ENCODE results near the gene TM4SF5. TPM values are rescaled to one million over a fixed set of nuclear protein-coding genes. Genes with fewer than 3 reads are reported as not detected.

TM4SF5 gene, protein sequence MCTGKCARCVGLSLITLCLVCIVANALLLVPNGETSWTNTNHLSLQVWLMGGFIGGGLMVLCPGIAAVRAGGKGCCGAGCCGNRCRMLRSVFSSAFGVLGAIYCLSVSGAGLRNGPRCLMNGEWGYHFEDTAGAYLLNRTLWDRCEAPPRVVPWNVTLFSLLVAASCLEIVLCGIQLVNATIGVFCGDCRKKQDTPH
- not detected for total RNA-seq

DNA sequence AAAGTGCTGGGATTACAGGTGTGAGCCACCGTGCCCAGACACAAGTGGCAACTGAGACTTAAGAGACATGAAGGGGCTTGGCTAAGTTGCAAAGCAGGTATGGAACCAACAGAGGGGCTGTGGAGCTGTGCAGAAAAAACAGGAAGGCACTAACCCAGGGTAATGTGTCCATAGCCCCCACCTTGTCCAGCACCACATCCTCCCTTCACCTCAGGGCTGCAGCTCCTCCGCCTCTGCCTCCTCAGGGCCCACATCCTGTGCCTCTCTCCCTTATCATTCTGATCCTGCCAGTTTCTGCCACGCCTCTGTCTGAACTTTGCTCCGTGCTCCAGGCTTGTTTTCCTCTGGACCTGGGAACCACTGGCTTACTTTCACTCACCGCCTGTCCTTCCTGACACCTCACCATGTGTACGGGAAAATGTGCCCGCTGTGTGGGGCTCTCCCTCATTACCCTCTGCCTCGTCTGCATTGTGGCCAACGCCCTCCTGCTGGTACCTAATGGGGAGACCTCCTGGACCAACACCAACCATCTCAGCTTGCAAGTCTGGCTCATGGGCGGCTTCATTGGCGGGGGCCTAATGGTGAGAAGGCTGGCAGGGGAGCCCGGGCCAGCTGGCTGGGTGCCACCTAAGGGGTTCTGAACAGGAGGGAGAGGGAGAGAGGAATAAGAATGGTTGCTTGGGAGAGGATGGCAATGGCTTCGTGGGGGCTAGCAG lies at the start of gene TM4SF5:
Gene TM4SF5 (plus strand): TSS at position 368 of the 716 bp plus-strand sequence. CDS start 37 bp downstream, at position 405.

DNA sequence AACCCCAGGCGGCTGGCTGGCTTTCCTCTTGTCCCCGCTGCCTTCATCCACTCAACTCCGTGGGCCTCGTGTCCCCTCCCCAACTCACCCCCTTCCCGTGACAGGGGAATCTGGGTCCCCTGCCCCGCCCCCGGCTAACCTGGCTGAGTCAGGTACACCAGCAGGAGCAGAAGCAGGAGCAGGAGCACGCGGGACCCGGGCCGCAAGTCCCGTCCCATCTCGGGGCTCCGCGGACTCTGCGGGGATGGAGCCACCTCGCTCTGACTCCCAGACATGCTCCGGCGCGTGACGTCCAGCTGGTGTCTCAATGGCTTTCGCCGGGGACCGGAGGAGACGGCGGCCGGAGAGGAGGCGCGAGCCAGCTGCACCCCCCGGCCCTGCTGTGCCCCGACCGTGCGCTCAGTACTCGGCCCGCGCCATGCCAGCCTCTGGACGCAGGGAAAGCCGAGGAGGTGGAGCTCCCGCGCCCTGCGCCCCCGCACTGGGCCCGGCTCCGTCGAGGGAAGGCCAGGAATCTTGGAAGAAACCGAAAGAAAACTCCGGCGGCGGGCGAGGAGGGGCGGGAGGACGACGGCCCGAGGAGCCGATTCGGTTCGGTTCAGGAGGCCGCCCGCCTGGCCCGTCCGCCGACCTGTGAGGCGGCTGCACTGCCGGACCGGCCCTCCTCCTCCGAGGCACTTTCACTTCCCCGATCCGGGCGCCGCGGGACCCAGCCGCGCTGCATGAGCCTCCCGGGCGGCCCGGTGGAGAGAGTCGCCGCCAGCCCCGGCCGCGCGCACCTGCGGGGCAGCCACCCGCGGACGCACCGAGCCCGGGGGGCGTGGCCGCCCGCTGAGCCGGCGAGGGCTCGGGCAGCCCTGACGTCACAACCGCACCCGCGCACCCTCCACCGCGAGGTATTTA lies 32.3 kb upstream of the TM4SF5 start, which contains the start of the genes CXCL16 and ZMYND15:
Gene CXCL16 (minus strand): TSS at position 807 of the 903 bp plus-strand sequence. CDS start 589 bp downstream, at position 218.
Gene ZMYND15 (plus strand): TSS at position 712 of the 903 bp plus-strand sequence. CDS start 716 bp downstream, outside the sequence.

DNA sequence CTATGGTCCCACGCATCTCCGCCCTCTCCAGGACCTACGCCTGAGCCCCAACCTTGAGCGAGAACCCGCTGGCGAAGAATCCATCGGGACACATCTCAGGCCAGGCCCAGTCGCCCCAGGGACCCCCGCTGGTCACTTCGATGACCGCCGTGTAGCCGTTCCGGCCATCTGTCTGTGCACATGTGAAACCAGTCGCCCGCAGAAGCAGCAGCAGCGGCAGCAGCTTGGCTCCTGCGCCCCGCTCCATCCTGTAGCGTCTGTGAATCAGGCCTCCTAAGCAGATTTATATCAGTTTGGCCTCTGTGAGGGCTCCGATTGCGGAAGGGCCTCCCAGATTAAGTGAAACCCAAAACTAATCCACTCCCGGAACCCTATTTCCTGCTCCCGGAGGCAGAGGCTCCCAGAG lies 14.4 kb downstream of the TM4SF5 start, which contains the start of gene VMO1:
Gene VMO1 (minus strand): TSS at position 259 of the 406 bp plus-strand sequence. CDS start 12 bp downstream, at position 247.

DNA sequence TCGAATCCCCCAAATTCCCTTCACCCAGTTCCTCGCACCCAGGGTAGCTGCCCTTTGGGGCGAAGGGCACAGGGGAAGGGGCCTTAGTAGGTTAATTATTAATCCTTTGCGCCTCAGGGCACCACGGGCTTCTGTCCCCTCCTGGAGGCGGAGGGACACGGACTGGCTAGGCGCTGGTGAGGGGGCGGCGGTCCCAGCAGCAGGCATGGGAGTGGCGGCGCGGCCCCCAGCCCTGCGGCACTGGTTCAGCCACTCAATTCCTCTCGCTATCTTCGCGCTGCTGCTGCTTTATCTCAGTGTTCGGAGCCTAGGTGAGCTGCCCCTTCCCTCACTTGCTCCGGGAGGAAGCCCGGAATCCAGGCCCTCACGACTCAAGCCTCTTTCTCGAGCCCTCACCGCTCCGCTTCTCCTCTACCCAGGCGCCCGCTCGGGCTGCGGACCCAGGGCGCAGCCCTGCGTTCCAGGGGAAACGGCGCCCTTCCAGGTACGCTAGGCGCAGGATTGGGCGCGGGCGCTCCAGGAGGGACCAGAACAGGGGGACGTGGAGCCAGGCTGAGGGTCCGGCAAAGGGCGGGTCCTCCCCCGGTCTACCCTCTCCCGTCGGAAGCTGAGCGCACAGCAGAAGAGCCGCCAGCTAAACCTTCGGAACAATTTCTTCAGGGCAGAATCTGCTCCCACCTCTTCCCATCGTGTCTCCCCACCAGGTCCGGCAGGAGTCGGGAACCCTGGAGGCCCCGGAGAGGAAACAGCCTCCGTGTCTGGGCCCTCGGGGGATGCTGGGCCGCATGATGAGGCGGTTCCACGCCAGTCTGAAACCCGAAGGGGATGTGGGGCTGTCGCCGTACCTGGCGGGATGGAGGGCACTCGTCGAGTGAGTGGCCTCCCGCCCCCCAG lies 17.4 kb downstream of the TM4SF5 start, which contains the start of gene GLTPD2:
Gene GLTPD2 (plus strand): TSS at position 158 of the 894 bp plus-strand sequence. CDS start 48 bp downstream, at position 206.

DNA sequence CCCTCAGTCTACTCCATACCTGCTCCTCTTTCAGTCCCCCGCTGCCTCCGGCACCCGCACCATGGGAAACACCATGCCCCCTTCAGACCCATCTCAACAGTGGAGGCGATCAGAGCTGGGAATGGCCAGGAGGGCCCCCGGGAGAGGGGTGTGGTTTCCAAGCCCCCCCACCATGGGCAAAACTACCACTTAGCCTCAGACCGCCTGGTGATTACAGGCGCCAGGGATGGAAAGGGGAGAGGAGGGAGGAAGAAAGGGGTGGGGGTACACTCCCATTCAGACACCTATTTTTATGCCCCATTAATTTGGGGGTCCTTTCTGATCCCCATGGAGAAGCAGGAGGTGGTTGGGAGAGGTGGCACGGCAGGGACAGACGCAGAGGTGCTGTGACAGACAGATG lies 30.5 kb downstream of the TM4SF5 start, which contains the start of gene C17orf114:
Gene C17orf114 (minus strand): TSS at position 101 of the 400 bp plus-strand sequence.

DNA sequence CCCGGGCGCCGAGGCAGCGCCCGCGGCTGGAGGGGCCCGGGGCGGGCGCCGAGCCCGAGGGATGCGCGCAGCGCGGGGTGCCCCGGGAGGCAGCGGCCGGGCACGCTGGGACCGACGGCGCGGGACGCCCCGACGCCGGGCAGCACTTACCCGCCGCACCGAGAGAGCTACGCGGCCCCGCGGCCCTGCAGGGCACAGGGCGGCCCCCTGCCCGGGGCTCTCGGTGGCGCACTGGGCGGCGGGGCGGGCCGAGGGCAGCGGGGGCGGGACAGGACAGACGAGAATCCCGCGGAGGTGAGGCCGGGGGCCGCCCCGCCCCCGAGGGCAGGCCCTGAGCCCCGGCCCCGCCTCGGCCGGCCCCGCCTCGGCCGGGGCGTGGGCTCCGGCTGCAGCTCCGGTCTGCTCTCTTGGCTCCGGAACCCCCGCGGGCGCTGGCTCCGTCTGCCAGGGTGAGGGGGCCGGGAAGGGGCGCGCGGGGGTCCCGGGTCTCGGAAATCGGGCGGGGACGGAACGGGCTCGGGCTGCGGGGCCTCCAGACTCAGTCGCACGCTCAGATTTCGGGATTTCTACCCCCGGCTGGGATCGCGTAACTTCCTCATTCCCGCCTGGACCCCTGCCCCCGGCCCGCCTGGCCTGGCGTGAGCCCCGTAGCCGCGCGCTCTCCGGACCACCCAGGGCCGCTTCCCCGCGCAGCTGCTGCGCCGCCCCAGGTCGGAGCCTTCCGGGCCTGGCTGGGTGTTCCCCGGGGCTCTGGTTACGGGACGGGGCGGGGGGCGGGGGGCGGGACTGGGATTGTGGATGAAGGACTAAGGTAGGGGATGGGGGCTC lies 35.3 kb downstream of the TM4SF5 start, which contains the start of gene PLD2:
Gene PLD2 (plus strand): TSS at position 376 of the 828 bp plus-strand sequence. CDS start 621 bp downstream, outside the sequence.

Other genes starting within 250 kb of the TM4SF5 start
- gene MYBBP1A, start 216.5 kb upstream of the TM4SF5 start, total RNA-seq, result 35.4 TPM
- gene GGT6, start 211.3 kb upstream of the TM4SF5 start, total RNA-seq, result not detected
- 5.6 TPM for gene SMTNL2, start 187.4 kb upstream of the TM4SF5 start, total RNA-seq
- gene ALOX15, start 130.2 kb upstream of the TM4SF5 start, total RNA-seq, result not detected
- gene PELP1, start 67.7 kb upstream of the TM4SF5 start, total RNA-seq, result 46.0 TPM
- 22.5 TPM for gene ARRB2, start 61.3 kb upstream of the TM4SF5 start, total RNA-seq
- gene MED11, start 40.5 kb upstream of the TM4SF5 start, total RNA-seq, result 8.8 TPM
- not detected for gene ZMYND15, start 32.1 kb upstream of the TM4SF5 start, total RNA-seq
- gene CXCL16, start 32.0 kb upstream of the TM4SF5 start, total RNA-seq, result 0.63 TPM
- gene VMO1, start 14.5 kb downstream of the TM4SF5 start, total RNA-seq, result not detected
- gene GLTPD2, start 17.1 kb downstream of the TM4SF5 start, total RNA-seq, result not detected
- gene PSMB6, start 24.3 kb downstream of the TM4SF5 start, total RNA-seq, result 56.7 TPM
- 28.5 TPM for gene PLD2, start 35.3 kb downstream of the TM4SF5 start, total RNA-seq
- gene MINK1, start 61.5 kb downstream of the TM4SF5 start, total RNA-seq, result 52.3 TPM
- 3.8 TPM for gene C17orf107, start 127.7 kb downstream of the TM4SF5 start, total RNA-seq
- gene CHRNE, start 131.2 kb downstream of the TM4SF5 start, total RNA-seq, result 0.94 TPM
- not detected for gene GP1BA, start 160.4 kb downstream of the TM4SF5 start, total RNA-seq
- 48.8 TPM for gene SLC25A11, start 168.2 kb downstream of the TM4SF5 start, total RNA-seq
- gene RNF167, start 168.4 kb downstream of the TM4SF5 start, total RNA-seq, result 14.1 TPM
- 62.9 TPM for gene PFN1, start 176.6 kb downstream of the TM4SF5 start, total RNA-seq
- 1.6 TPM for gene ENO3, start 179.2 kb downstream of the TM4SF5 start, total RNA-seq
- gene SPAG7, start 195.9 kb downstream of the TM4SF5 start, total RNA-seq, result 25.4 TPM
- 22.5 TPM for gene CAMTA2, start 215.8 kb downstream of the TM4SF5 start, total RNA-seq
- gene INCA1, start 225.6 kb downstream of the TM4SF5 start, total RNA-seq, result not detected
- 21.3 TPM for gene KIF1C, start 226.1 kb downstream of the TM4SF5 start, total RNA-seq